Smooth muscle cell (in vitro differentiated cells): ENCODE data around the gene SERPINH1. TPM values are rescaled to one million over a fixed set of nuclear protein-coding genes. Genes with fewer than 3 reads are reported as not detected.

ENCODE experiments used
- DNase-seq: peaks from one replicate; lab custom pipeline; 2025; ENCODE audit not compliant: unreplicated experiment; lab: John Stamatoyannopoulos, UW
- H2AFZ ChIP-seq: fragments of 200-600 bp; sonication (generic); 2 replicates; pipeline ENCODE4 v1.6.0; 2016; ENCODE audit warnings: antibody characterized with exemption, low read depth, mild to moderate bottlenecking
- H3F3A ChIP-seq: fragments of 200-600 bp; sonication (generic); 2 replicates; pipeline ENCODE4 v1.6.0; 2017; ENCODE audit warnings: antibody characterized with exemption, low read depth
- H3K27ac ChIP-seq: fragments of 200-600 bp; sonication (generic); 2 replicates; pipeline ENCODE4 v1.5.1; 2016; ENCODE audit warnings: low read depth, mild to moderate bottlenecking
- H3K27me3 ChIP-seq: fragments of 200-600 bp; sonication (generic); 2 replicates; pipeline ENCODE4 v1.6.1; 2016; ENCODE audit warnings: low read depth, mild to moderate bottlenecking
- H3K36me3 ChIP-seq: fragments of 200-600 bp; sonication (generic); 2 replicates; pipeline ENCODE4 v1.5.1; 2016; ENCODE audit warnings: low read depth
- H3K4me1 ChIP-seq: fragments of 200-600 bp; sonication (generic); 2 replicates; pipeline ENCODE4 v1.5.1; 2016; ENCODE audit warnings: low read depth
- H3K4me2 ChIP-seq: fragments of 200-600 bp; sonication (generic); 2 replicates; pipeline ENCODE4 v1.6.0; 2016; ENCODE audit warnings: mild to moderate bottlenecking
- H3K4me3 ChIP-seq: fragments of 200-600 bp; sonication (generic); 2 replicates; pipeline ENCODE4 v1.5.1; 2016; ENCODE audit warnings: mild to moderate bottlenecking
- H3K79me2 ChIP-seq: fragments of 200-600 bp; sonication (generic); 2 replicates; pipeline ENCODE4 v1.6.0; 2016; ENCODE audit warnings: low read depth, mild to moderate bottlenecking
- H3K9ac ChIP-seq: fragments of 200-600 bp; sonication (generic); 2 replicates; pipeline ENCODE4 v1.6.0; 2016; ENCODE audit warnings: low read depth
- H3K9me3 ChIP-seq: fragments of 200-600 bp; sonication (generic); replicated peaks from 2 replicates; pipeline ENCODE4 v1.5.1; 2016; ENCODE audit warnings: low read depth
- H4K20me1 ChIP-seq: fragments of 200-600 bp; sonication (generic); 2 replicates; pipeline ENCODE4 v1.6.0; 2016; ENCODE audit warnings: low read depth
- WGBS: methylation state at CpG from one replicate; pipeline ENCODE4 v1.1.7; 2016; ENCODE audit warnings: low lambda C conversion rate; 5-methylcytosine and 5-hydroxymethylcytosine counted together
- polyA plus RNA-seq: library from polyadenylated mRNA; unstranded; fragments of >200 nt; fragmentation: Nextera tagmentation; extraction: Ambion mirVana; gene quantifications from 2 replicates; pipeline ENCODE4 v1.2.1, GENCODE V29; 2016
- total RNA-seq: library from RNA; depleted of rRNA; stranded (reverse); fragments of >200 nt; gene quantifications from 2 replicates; pipeline ENCODE4 v1.2.3, GENCODE V29; 2014
- TF ChIP-seq, protein P1 (sequence below): fragments of 200-600 bp; sonication (generic); IDR thresholded peaks from 2 replicates; pipeline ENCODE4 v1.5.1; 2017; ENCODE audit warnings: borderline replicate concordance, mild to moderate bottlenecking, antibody characterized with exemption; ENCODE audit not compliant: insufficient read depth, poor library complexity, severe bottlenecking

SERPINH1 gene
- total and polyA plus RNA-seq, 2 experiments from 2014 or later = 1,493 to 2,653 TPM

- peak overlapping the region; percentile 69 for H3K4me3 ChIP-seq
- H4K20me1 ChIP-seq = no peaks in the 10 kb centered on the region
- H3K27ac ChIP-seq = no peak overlapping the region
- no peaks in the 10 kb centered on the region for H3K36me3 ChIP-seq
- peaks cover 14% of the 10 kb centered on the region for H3K27me3 ChIP-seq
- H3F3A ChIP-seq = no peaks in the 10 kb centered on the region
- H3K9ac ChIP-seq = peak overlapping the region; percentile 43
- TF ChIP-seq, protein P1, sequence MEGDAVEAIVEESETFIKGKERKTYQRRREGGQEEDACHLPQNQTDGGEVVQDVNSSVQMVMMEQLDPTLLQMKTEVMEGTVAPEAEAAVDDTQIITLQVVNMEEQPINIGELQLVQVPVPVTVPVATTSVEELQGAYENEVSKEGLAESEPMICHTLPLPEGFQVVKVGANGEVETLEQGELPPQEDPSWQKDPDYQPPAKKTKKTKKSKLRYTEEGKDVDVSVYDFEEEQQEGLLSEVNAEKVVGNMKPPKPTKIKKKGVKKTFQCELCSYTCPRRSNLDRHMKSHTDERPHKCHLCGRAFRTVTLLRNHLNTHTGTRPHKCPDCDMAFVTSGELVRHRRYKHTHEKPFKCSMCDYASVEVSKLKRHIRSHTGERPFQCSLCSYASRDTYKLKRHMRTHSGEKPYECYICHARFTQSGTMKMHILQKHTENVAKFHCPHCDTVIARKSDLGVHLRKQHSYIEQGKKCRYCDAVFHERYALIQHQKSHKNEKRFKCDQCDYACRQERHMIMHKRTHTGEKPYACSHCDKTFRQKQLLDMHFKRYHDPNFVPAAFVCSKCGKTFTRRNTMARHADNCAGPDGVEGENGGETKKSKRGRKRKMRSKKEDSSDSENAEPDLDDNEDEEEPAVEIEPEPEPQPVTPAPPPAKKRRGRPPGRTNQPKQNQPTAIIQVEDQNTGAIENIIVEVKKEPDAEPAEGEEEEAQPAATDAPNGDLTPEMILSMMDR = no peak
- H3K79me2 ChIP-seq = no peaks in the 10 kb centered on the region
- H3K4me2 ChIP-seq = peak overlapping the region; percentile 100
- peaks cover 12% of the 10 kb centered on the region for H3K4me1 ChIP-seq
- peak overlapping the region; percentile 91 for H2AFZ ChIP-seq
- WGBS = 5% methylated on average over 48 of the region's 51 CpGs
- no peak for DNase-seq
- no peaks in the 10 kb centered on the region for H3K9me3 ChIP-seq
Measured at GRCh38 chr11:75524665-75525432, 37.2 kb upstream of the SERPINH1 start.

- Histone ChIP-seq H3K27ac (no peak within 1 kb of the TSS), H3F3A (no peaks in the 10 kb centered on the region), H3K9me3 (no peaks in the 10 kb centered on the region), H4K20me1 (no peaks in the 10 kb centered on the region), H3K4me1 (peaks cover 11% of the 10 kb centered on the region), H3K36me3 (no peaks in the 10 kb centered on the region), H3K4me3 (peak within 1 kb of the TSS; percentile 69), H3K27me3 (peaks cover 14% of the 10 kb centered on the region), H2AFZ (peak within 1 kb of the TSS; percentile 91), H3K4me2 (peak within 1 kb of the TSS; percentile 100), H3K9ac (peak within 1 kb of the TSS; percentile 43), H3K79me2 (no peaks in the 10 kb centered on the region)
- TF ChIP-seq, protein P1 = peak; percentile 51
- WGBS = 2% methylated on average over 36 of the region's 99 CpGs
- peak; percentile 67 for DNase-seq
Measured at GRCh38 chr11:75525433-75526191, 36.4 kb upstream of the SERPINH1 start, which contains the start of gene GDPD5. TSS of gene GDPD5 (minus strand) at chr11:75525941. CDS start at chr11:75477735, 48,206 bp downstream.

DNA sequence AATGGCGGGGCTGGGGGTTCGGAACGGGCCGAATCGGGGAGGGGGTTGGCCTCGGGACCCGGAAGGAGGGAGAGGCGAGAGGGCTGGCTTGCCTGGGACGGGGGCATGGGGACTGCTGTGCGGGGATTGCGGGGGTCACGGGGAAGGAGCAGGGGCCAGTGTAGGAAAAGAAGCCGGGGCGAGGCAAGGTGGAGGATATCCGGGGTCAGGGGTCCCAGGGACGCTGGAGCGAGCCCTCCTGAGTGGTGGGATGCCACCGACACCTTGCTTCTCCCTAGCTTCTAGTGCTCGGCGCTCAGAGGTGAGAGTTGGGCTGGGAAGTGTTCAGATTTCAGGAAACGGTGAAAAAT, 35.9 kb upstream of the SERPINH1 start:
- Histone ChIP-seq H3K9ac (peak overlapping the region; percentile 10), H3K4me2 (peak overlapping the region; percentile 100)

More for the DNA sequence above, 35.9 kb upstream of the SERPINH1 start:
- WGBS = 0% methylated on average over 9 of the region's 21 CpGs
- Histone ChIP-seq H3F3A (no peaks in the 10 kb centered on the region), H3K27ac (no peak overlapping the region), H3K4me3 (peak overlapping the region; percentile 69), H3K4me1 (peaks cover 11% of the 10 kb centered on the region), H4K20me1 (no peaks in the 10 kb centered on the region), H3K36me3 (no peaks in the 10 kb centered on the region), H2AFZ (peak overlapping the region; percentile 66), H3K27me3 (peaks cover 14% of the 10 kb centered on the region), H3K79me2 (no peaks in the 10 kb centered on the region), H3K9me3 (no peaks in the 10 kb centered on the region)
- DNase-seq = no peak
- TF ChIP-seq, protein P1 = no peak
